ENCODE results near the gene CNIH1.

DNA sequence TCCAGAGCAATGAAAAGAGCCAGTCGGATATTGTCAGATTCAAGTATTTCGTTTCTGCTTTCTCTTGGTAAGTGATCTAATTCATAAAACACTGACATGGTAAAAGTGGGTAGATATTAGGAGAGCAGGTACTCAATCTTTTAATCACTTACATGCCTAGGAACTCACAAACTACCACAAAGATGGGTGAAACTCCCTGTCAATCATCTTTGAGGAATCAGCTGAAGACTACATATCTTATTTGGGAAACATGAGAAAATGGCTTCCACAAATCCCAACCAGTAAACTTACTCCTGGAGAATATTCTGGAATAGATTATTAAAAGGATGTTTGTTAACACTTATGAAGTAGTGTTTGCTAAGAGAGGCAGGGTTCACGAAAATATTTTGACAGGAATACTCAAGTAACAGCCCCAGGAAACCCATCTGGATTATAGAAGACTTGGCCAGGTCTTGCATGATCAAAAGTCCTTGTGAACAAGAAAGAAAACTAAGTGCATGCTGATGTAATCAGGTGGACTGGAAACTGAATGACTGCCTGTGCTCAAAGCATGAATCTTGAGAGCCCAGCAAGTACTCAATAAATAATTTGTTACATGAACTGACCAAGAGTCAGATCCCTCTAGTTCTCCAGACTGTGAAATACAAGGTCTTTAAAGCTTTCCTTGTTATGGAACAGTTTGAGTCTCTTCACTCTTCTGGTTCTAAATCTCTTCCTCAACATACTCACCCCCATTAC, 15.5 kb downstream of the CNIH1 start:
- TF ChIP-seq, protein P1, sequence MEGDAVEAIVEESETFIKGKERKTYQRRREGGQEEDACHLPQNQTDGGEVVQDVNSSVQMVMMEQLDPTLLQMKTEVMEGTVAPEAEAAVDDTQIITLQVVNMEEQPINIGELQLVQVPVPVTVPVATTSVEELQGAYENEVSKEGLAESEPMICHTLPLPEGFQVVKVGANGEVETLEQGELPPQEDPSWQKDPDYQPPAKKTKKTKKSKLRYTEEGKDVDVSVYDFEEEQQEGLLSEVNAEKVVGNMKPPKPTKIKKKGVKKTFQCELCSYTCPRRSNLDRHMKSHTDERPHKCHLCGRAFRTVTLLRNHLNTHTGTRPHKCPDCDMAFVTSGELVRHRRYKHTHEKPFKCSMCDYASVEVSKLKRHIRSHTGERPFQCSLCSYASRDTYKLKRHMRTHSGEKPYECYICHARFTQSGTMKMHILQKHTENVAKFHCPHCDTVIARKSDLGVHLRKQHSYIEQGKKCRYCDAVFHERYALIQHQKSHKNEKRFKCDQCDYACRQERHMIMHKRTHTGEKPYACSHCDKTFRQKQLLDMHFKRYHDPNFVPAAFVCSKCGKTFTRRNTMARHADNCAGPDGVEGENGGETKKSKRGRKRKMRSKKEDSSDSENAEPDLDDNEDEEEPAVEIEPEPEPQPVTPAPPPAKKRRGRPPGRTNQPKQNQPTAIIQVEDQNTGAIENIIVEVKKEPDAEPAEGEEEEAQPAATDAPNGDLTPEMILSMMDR (conservative IDR thresholded peaks at IDR 0.05): no peak
- no peak for TF ChIP-seq EZH2 (IDR thresholded peaks at IDR 0.05; ENCODE audit: low read depth)
